PC-9 (cell line): Measurements from ENCODE around the gene LIN7C. TPM values are rescaled to one million over a fixed set of nuclear protein-coding genes. Genes with fewer than 3 reads are reported as not detected.
A peak's percentile ranks its signal among the peaks of the same experiment; 100 is the strongest.

Experiments used
- BruUV-seq: library from RNA; stranded (reverse); fragments of 400-500 nt; replicated peaks from 2 replicates; lab custom pipeline; 2021; lab: Mats Ljungman, UMichigan
- CTCF ChIA-PET: fragments of 300-600 bp; sonication (Branson Sonifier 250); formaldehyde crosslinking; loops from one replicate; lab custom pipeline; 2022; ENCODE audit warnings: antibody characterized with exemption; lab: Charles Lee
- POLR2A ChIA-PET: fragments of 300-600 bp; sonication (Branson Sonifier 250); formaldehyde crosslinking; loops from one replicate; lab custom pipeline; 2022; ENCODE audit warnings: antibody characterized with exemption; ENCODE audit not compliant: unreplicated experiment; lab: Charles Lee
- DNase-seq, 2 experiments: peaks; one replicate each; pipeline versions ENCODE4 v3.0.0 to v3.0.0-alpha.2; 2015 to 2022; ENCODE audit warnings: mixed read lengths in 1 of 2
- H2AFZ ChIP-seq: fragments of 200-600 bp; sonication (generic); 2 replicates; pipeline ENCODE4 v1.8.1; 2017; ENCODE audit warnings: antibody characterized with exemption
- H3F3A ChIP-seq: fragments of 200-600 bp; sonication (generic); 2 replicates; pipeline ENCODE4 v1.8.1; 2017; ENCODE audit warnings: antibody characterized with exemption, mild to moderate bottlenecking, low read depth; ENCODE audit not compliant: insufficient read depth
- H3K27ac ChIP-seq: fragments of 200-600 bp; sonication (generic); 2 replicates; pipeline ENCODE4 v1.6.1; 2016; ENCODE audit warnings: mixed run types
- H3K27me3 ChIP-seq: fragments of 200-600 bp; sonication (generic); 2 replicates; pipeline ENCODE4 v1.6.1; 2016; ENCODE audit warnings: low read depth, mixed run types; ENCODE audit not compliant: insufficient read depth
- H3K36me3 ChIP-seq: fragments of 200-600 bp; sonication (generic); 2 replicates; pipeline ENCODE4 v1.6.1; 2016; ENCODE audit warnings: low read depth, mixed run types
- H3K4me1 ChIP-seq: fragments of 200-600 bp; sonication (generic); replicated peaks from 2 replicates; pipeline ENCODE4 v1.6.1; 2016; ENCODE audit warnings: mixed run types; ENCODE audit not compliant: insufficient read depth
- H3K4me2 ChIP-seq: fragments of 200-600 bp; sonication (generic); 2 replicates; pipeline ENCODE4 v1.6.1; 2017; ENCODE audit warnings: mixed run types
- H3K4me3 ChIP-seq: fragments of 200-600 bp; sonication (generic); 2 replicates; pipeline ENCODE4 v1.6.1; 2016; ENCODE audit warnings: mixed run types
- H3K79me2 ChIP-seq: fragments of 200-600 bp; sonication (generic); 2 replicates; pipeline ENCODE4 v1.6.1; 2017; ENCODE audit warnings: low read depth, mixed run types
- H3K9me2 ChIP-seq: fragments of 200-600 bp; sonication (generic); 2 replicates; pipeline ENCODE4 v1.8.1; 2017; ENCODE audit warnings: mild to moderate bottlenecking; ENCODE audit not compliant: insufficient read depth
- H3K9me3 ChIP-seq: fragments of 200-600 bp; sonication (generic); 2 replicates; pipeline ENCODE4 v1.8.1; 2016; ENCODE audit warnings: low read depth; ENCODE audit not compliant: insufficient read depth
- H4K20me1 ChIP-seq: fragments of 200-600 bp; sonication (generic); 2 replicates; pipeline ENCODE4 v1.8.1; 2017; ENCODE audit not compliant: insufficient read depth
- EZH2 ChIP-seq: fragments of 200-600 bp; sonication (generic); IDR thresholded peaks from 2 replicates; pipeline ENCODE4 v1.8.0; 2017; ENCODE audit warnings: antibody characterized with exemption, low read depth
- intact Hi-C: fragments of 100-400 bp; cut with micrococcal nuclease; formaldehyde crosslinking; loops from one replicate; pipeline ENCODE4 v1.10.0; 2022; ENCODE audit not compliant: unreplicated experiment
- total RNA-seq: library from RNA; stranded (reverse); gene quantifications from 2 replicates; pipeline ENCODE4 v1.2.3, GENCODE V29; 2021
- TF ChIP-seq, protein P1 (sequence below): fragments of 200-600 bp; sonication (generic); conservative IDR thresholded peaks from 2 replicates; pipeline ENCODE4 v1.6.1; 2017; ENCODE audit warnings: mixed run types, antibody characterized with exemption, mild to moderate bottlenecking, moderate library complexity

LIN7C gene
- total RNA-seq, 1 experiment from 2014 or later: 30.6 TPM

DNA sequence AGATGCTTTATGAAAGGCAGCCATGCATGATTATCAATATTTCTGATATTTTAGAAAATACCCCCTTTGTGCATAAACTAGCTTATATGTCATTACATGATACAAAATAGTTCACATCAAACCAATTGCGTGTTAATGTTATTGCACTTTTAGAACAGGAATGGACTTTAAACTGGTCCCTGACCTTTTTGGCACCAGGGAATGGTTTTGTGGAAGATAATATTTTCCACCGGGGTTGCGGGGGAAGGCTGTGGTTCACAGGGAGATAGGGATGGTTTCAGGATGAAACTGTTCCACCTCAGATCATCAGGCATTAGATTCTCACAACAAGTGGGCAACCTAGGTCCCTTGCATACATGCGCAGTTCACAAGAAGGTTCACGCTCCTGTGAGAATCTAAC, 17.5 kb downstream of the LIN7C start:
- Histone ChIP-seq H3K9me2 (no peaks in the 10 kb centered on the region), H3K9me3 (no peaks in the 10 kb centered on the region), H3K4me2 (no peak overlapping the region), H3K27ac (no peak overlapping the region), H3K4me3 (no peak overlapping the region), H3K27me3 (no peaks in the 10 kb centered on the region), H3F3A (no peaks in the 10 kb centered on the region; the same call in 1 of the 2 replicates), H3K79me2 (no peaks in the 10 kb centered on the region), H4K20me1 (no peaks in the 10 kb centered on the region), H3K36me3 (no peaks in the 10 kb centered on the region), H3K4me1 (no peaks in the 10 kb centered on the region), H2AFZ (no peak overlapping the region)
- TF ChIP-seq, protein P1, sequence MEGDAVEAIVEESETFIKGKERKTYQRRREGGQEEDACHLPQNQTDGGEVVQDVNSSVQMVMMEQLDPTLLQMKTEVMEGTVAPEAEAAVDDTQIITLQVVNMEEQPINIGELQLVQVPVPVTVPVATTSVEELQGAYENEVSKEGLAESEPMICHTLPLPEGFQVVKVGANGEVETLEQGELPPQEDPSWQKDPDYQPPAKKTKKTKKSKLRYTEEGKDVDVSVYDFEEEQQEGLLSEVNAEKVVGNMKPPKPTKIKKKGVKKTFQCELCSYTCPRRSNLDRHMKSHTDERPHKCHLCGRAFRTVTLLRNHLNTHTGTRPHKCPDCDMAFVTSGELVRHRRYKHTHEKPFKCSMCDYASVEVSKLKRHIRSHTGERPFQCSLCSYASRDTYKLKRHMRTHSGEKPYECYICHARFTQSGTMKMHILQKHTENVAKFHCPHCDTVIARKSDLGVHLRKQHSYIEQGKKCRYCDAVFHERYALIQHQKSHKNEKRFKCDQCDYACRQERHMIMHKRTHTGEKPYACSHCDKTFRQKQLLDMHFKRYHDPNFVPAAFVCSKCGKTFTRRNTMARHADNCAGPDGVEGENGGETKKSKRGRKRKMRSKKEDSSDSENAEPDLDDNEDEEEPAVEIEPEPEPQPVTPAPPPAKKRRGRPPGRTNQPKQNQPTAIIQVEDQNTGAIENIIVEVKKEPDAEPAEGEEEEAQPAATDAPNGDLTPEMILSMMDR: no peak
- TF ChIP-seq EZH2: no peak
- ChIA-PET POLR2A (no interaction called here), CTCF (no interaction called here)
- no peak for DNase-seq
- no TSS peak for BruUV-seq
- intact Hi-C loops: loop anchor here (5.0 kb wide), 2 partner anchors 737 to 1507 kb away; no protein-coding TSS in a partner anchor

DNA sequence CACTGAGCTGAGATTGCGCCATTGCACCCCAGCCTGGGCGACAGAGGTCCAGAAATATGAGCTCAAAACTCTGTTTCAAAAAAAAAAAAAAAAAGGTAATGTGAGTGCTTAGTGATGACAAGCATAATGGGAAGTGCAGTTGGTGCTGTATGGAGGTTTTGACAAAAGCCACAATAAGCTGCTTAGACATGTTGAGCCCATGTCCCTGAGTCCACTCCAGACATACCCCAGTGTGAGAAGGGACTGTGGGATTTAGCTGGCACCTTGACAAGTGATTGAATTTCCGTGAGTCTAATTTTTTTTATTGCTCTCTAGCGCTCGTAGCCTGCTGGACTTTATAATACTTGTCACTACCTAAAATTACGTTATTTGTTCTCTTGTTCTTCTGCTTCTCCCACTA, 18.9 kb downstream of the LIN7C start:
- no peak for DNase-seq
- BruUV-seq: no TSS peak
- intact Hi-C loops: loop anchor here (2.0 to 5.0 kb wide), 3 partner anchors 735 to 1505 kb away; no protein-coding TSS in a partner anchor
- Histone ChIP-seq H3K36me3 (no peaks in the 10 kb centered on the region), H3K79me2 (no peaks in the 10 kb centered on the region), H3F3A (no peaks in the 10 kb centered on the region; the same call in 1 of the 2 replicates), H3K4me3 (no peak overlapping the region), H3K4me1 (no peaks in the 10 kb centered on the region), H4K20me1 (no peaks in the 10 kb centered on the region), H3K27me3 (no peaks in the 10 kb centered on the region), H3K9me3 (no peaks in the 10 kb centered on the region), H3K4me2 (no peak overlapping the region), H3K27ac (no peak overlapping the region), H3K9me2 (no peaks in the 10 kb centered on the region), H2AFZ (no peak overlapping the region)
- TF ChIP-seq, protein P1: no peak
- no peak for TF ChIP-seq EZH2
- POLR2A ChIA-PET: interaction anchor here (0.6 kb wide), 1 partner anchor 260 kb away, joined by 4 read pairs; no protein-coding TSS in a partner anchor
- CTCF ChIA-PET: no interaction called here

DNA sequence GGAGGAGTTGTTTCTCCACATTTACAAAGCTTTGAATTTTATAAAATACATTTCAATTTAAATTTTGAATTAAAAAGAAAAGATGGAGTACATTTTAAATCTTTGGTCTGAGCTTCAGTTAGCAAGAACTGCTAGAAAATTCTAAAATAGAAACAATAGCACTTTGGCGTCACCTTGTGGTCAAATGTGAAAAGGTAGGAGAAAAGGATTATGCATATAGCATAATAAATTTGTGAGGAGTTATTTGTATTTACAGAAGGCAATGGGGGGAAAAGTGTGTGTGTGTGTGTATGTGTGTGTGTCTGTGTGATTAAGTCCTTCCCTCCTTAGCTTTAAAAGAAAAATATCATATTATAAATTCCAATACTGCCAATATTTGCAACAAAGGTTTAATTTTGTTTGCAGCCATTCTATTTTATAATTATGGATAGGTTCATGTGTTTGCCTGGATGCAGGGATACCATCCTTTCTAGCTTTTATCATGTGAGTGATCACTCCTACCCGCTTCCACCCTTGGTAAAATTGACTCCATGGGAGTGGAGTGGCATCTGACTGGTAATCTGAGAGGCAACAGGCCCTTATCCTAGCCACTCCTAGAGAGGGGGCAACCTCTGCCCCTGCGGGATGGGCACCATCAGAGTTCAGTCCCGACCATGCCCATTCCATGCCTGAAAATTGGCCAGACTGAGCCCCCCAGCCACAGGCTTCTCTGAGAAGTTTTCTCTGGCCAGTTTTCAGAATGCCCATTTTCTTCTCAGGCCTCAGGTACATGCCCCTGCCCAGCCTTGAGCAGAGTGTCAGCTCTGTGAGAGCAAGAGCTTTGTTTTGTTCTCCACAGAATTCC, 20.4 kb downstream of the LIN7C start:
- TF ChIP-seq, protein P1: peak; percentile 95
- TF ChIP-seq EZH2: no peak
- no TSS peak for BruUV-seq
- Histone ChIP-seq H3K4me3 (no peak overlapping the region), H3K4me2 (no peak overlapping the region), H3K36me3 (no peaks in the 10 kb centered on the region), H2AFZ (no peak overlapping the region), H3K79me2 (no peaks in the 10 kb centered on the region), H3K9me2 (no peaks in the 10 kb centered on the region), H3K27me3 (no peaks in the 10 kb centered on the region), H3K9me3 (no peaks in the 10 kb centered on the region), H3K27ac (no peak overlapping the region), H3F3A (no peaks in the 10 kb centered on the region; the same call in 1 of the 2 replicates), H3K4me1 (no peaks in the 10 kb centered on the region), H4K20me1 (no peaks in the 10 kb centered on the region)
- intact Hi-C loops: loop anchor here (1.0 to 5.0 kb wide), 5 partner anchors 190 to 1504 kb away; no protein-coding TSS in a partner anchor
- ChIA-PET CTCF (interaction anchor here (0.7 to 1.8 kb wide), 9 partner anchors 9 to 302 kb away, joined by 3 to 23 read pairs (median 3); partner anchors contain the start of gene LGR4), POLR2A (interaction anchor here (0.6 to 0.9 kb wide), 3 partner anchors 11 to 865 kb away, joined by 3 to 7 read pairs (median 5); partner anchors contain the start of gene LGR4)
- peak in 1 of 2 experiments; percentile 54 for DNase-seq
